Endothelial cell of umbilical vein (primary cell): Measurements from ENCODE around the gene HDAC4. TPM values are rescaled to one million over a fixed set of nuclear protein-coding genes. Genes with fewer than 3 reads are reported as not detected.

Experiments used
- BruUV-seq: library from RNA; stranded (reverse); fragments of 400-500 nt; replicated peaks from 2 replicates; lab custom pipeline; 2021; lab: Mats Ljungman, UMichigan
- CTCF ChIA-PET: fragments of 300-600, 350-600 bp; sonication (Branson Sonifier 250); formaldehyde crosslinking; loops from one replicate; lab custom pipeline; 2021; ENCODE audit warnings: antibody characterized with exemption, inconsistent platforms; lab: Charles Lee
- POLR2A ChIA-PET: fragments of 300-600, 350-600 bp; sonication (Branson Sonifier 250); formaldehyde crosslinking; loops from one replicate; lab custom pipeline; 2021; ENCODE audit warnings: antibody characterized with exemption, inconsistent platforms; lab: Charles Lee
- DNase-seq: peaks from one replicate; pipeline ENCODE4 v3.0.0-alpha.2; 2011; ENCODE audit warnings: low read depth, low spot score
- FAIRE-seq: peaks from 2 replicates; lab custom pipeline; 2011; peaks lifted over from hg19 to GRCh38; lab: Jason Lieb, UNC
- H2AFZ ChIP-seq: 2 replicates; pipeline ENCODE4 v1.6.0; 2012; ENCODE audit warnings: low read depth, low read length, control low read depth, inconsistent platforms
- H3K27ac ChIP-seq: 2 replicates; pipeline ENCODE4 v1.5.1; 2011; ENCODE audit warnings: low read depth, mild to moderate bottlenecking, control low read depth, low read length, moderate library complexity; ENCODE audit not compliant: insufficient read depth
- H3K27me3 ChIP-seq, 2 experiments: 2 replicates each; pipeline versions ENCODE4 v1.6.0 to v1.6.1; 2011; ENCODE audit warnings: low read length in 2 of 2, mixed read lengths in 1 of 2; ENCODE audit not compliant: control insufficient read depth in 2 of 2, insufficient read depth in 2 of 2
- H3K36me3 ChIP-seq, 2 experiments: 2 replicates in 1 of 2; 3 replicates in 1 of 2; pipeline ENCODE4 v1.5.1; 2011; ENCODE audit warnings: low read length in 2 of 2, mild to moderate bottlenecking in 1 of 2, moderate library complexity in 1 of 2; ENCODE audit not compliant: control insufficient read depth in 2 of 2, insufficient read depth in 2 of 2; ENCODE audit errors: extremely low read depth in 1 of 2
- H3K4me1 ChIP-seq: 3 replicates; pipeline ENCODE4 v1.5.1; 2011; ENCODE audit warnings: mild to moderate bottlenecking, low read length; ENCODE audit not compliant: control insufficient read depth, insufficient read depth; ENCODE audit errors: extremely low read depth
- H3K4me2 ChIP-seq: 2 replicates; pipeline ENCODE4 v1.6.1; 2011; ENCODE audit warnings: low read length, control low read depth, mixed read lengths; ENCODE audit not compliant: insufficient read depth
- H3K4me3 ChIP-seq, 3 experiments: fragments of 200-600 bp in 1 of 3; sonication (generic), shearing (Covaris generic) in 1 of 3; replicated peaks in 1 of 3; 2 replicates each; pipeline ENCODE4 v1.5.1; 2011 to 2016; ENCODE audit warnings: control low read depth in 3 of 3, low read length in 3 of 3, mild to moderate bottlenecking in 2 of 3, inconsistent platforms in 1 of 3, low read depth in 1 of 3, moderate library complexity in 1 of 3; ENCODE audit not compliant: insufficient read depth in 1 of 3
- H3K79me2 ChIP-seq: 2 replicates; pipeline ENCODE4 v1.6.0; 2012; ENCODE audit warnings: low read length, inconsistent platforms; ENCODE audit not compliant: control insufficient read depth, insufficient read depth
- H3K9ac ChIP-seq: replicated peaks from 2 replicates; pipeline ENCODE3; 2011; ENCODE audit warnings: low read length, control low read depth; ENCODE audit not compliant: insufficient read depth; ENCODE audit errors: extremely low read depth
- H3K9me1 ChIP-seq: replicated peaks from 3 replicates; pipeline ENCODE4 v1.6.0; 2011; ENCODE audit warnings: mild to moderate bottlenecking, low read length; ENCODE audit not compliant: control insufficient read depth, insufficient read depth; ENCODE audit errors: extremely low read depth
- H3K9me3 ChIP-seq: replicated peaks from 2 replicates; pipeline ENCODE4 v1.5.1; 2012; ENCODE audit warnings: low read length, inconsistent platforms; ENCODE audit not compliant: control insufficient read depth, insufficient read depth
- H4K20me1 ChIP-seq: replicated peaks from 2 replicates; pipeline ENCODE3; 2011; ENCODE audit warnings: mild to moderate bottlenecking, low read length; ENCODE audit not compliant: control insufficient read depth, insufficient read depth; ENCODE audit errors: extremely low read depth
- EZH2 ChIP-seq: IDR thresholded peaks from 2 replicates; pipeline ENCODE4 v1.6.1; 2012; ENCODE audit warnings: borderline replicate concordance, low read depth, mild to moderate bottlenecking, moderate library complexity, low read length, inconsistent platforms; ENCODE audit not compliant: severe bottlenecking
- FOS ChIP-seq: IDR thresholded peaks from 2 replicates; pipeline ENCODE4 v1.6.1; 2011; ENCODE audit warnings: mild to moderate bottlenecking, low read length, moderate library complexity, borderline replicate concordance; ENCODE audit not compliant: insufficient read depth
- GATA2 ChIP-seq: IDR thresholded peaks from 2 replicates; pipeline ENCODE4 v1.7.0; 2011; ENCODE audit warnings: low read depth, mild to moderate bottlenecking, moderate library complexity, mixed read lengths, low read length; ENCODE audit not compliant: insufficient read length, insufficient read depth
- JUN ChIP-seq: IDR thresholded peaks from 2 replicates; pipeline ENCODE4 v1.6.1; 2011; ENCODE audit warnings: borderline replicate concordance, low read depth; ENCODE audit not compliant: insufficient read length, insufficient read depth
- MYC ChIP-seq: IDR thresholded peaks from one replicate; pipeline ENCODE4 v1.6.1; 2011; ENCODE audit warnings: mild to moderate bottlenecking, low read depth, low read length
- POLR2A ChIP-seq: IDR thresholded peaks from 2 replicates; pipeline ENCODE4 v1.6.1; 2012; ENCODE audit warnings: low read depth, mild to moderate bottlenecking, control low read depth, low read length
- POLR2AphosphoS5 ChIP-seq: IDR thresholded peaks from 2 replicates; pipeline ENCODE4 v1.6.1; 2012; ENCODE audit warnings: low read depth, mild to moderate bottlenecking, control low read depth, low read length, moderate library complexity; ENCODE audit not compliant: insufficient read depth
- dilution Hi-C: fragments of 300-500 bp; cut with MboI; formaldehyde crosslinking; loops from one replicate; pipeline ENCODE4 v1.15.0; 2019; ENCODE audit warnings: low sequenced_read_pairs; ENCODE audit not compliant: extremely low pct_ligation_motif_present
- intact Hi-C: fragments of 100-400 bp; cut with micrococcal nuclease; formaldehyde crosslinking; loops from one replicate; pipeline ENCODE4 v1.10.0; 2022
- polyA plus RNA-seq, 4 experiments: library from polyadenylated mRNA; depleted of rRNA in 3 of 4; stranded (reverse) in 3 of 4; unstranded in 1 of 4; fragments of >200 nt; gene quantifications; 2 replicates each; pipeline versions ENCODE4 v1.2.1 to v1.2.3, GENCODE V29; 2011 to 2012; ENCODE audit warnings: missing spikeins in 1 of 4
- total RNA-seq: library from RNA; stranded (reverse); gene quantifications from 2 replicates; pipeline ENCODE4 v1.2.3, GENCODE V29; 2021
- TF ChIP-seq, protein P1 (sequence below), 2 donors: IDR thresholded peaks; 1 replicate in 1 of 2; 2 replicates in 1 of 2; pipeline ENCODE4 v1.5.1; 2011; ENCODE audit warnings: low read length in 2 of 2, mild to moderate bottlenecking in 2 of 2, moderate library complexity in 2 of 2, control low read depth in 1 of 2, inconsistent platforms in 1 of 2, low read depth in 1 of 2; ENCODE audit not compliant: insufficient read depth in 1 of 2; ENCODE audit errors: extremely low read depth in 1 of 2
- TF ChIP-seq, protein P2 (sequence below): IDR thresholded peaks from 2 replicates; pipeline ENCODE4 v1.6.1; 2011; ENCODE audit not compliant: insufficient read depth, insufficient read length

Gene HDAC4
- total and polyA plus RNA-seq, 2 donors (not counting 3 experiments of a cell fraction or from before 2014, with no cell fraction given): 13.4 to 33.0 TPM

DNA sequence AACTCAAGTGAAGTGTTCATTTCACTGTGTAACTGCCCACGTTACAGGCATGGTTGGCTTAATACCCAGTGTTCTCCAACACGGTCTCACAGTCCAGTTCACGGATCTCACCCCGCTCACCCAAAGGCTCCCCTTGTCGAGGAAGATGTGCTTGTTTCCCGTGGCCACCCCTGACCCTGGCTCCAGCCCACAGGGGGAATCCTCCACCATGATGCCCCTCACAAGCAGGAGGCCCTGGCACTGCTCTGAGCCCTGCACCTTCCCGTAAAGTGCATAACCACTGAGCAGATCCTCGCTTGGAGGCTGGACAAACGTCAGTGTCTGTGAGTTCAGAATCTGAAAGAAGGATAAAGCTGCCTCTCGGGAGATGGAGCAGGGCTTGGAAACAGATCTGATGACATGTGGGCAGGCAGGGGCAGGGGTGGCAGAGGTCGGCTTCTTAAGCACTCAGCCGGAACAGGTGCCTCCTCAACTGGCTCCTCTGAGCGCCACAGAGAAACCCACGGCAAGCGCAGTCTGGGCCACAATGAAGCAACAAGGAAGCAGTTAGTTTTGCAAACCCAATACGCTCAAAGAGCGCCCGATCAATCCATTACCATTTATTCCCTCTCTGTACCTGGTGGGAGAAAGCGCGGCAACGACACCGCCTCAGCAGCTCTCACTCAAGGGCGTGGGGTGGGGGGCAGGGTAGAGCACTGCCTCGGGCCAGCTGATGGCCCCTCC lies 17.6 kb downstream of the HDAC4 start:
- dilution Hi-C loops (no loop called here), intact Hi-C loops (loop anchor here (5.0 kb wide), 1 partner anchor 116 kb away; no protein-coding TSS in a partner anchor)
- TF ChIP-seq, protein P1, sequence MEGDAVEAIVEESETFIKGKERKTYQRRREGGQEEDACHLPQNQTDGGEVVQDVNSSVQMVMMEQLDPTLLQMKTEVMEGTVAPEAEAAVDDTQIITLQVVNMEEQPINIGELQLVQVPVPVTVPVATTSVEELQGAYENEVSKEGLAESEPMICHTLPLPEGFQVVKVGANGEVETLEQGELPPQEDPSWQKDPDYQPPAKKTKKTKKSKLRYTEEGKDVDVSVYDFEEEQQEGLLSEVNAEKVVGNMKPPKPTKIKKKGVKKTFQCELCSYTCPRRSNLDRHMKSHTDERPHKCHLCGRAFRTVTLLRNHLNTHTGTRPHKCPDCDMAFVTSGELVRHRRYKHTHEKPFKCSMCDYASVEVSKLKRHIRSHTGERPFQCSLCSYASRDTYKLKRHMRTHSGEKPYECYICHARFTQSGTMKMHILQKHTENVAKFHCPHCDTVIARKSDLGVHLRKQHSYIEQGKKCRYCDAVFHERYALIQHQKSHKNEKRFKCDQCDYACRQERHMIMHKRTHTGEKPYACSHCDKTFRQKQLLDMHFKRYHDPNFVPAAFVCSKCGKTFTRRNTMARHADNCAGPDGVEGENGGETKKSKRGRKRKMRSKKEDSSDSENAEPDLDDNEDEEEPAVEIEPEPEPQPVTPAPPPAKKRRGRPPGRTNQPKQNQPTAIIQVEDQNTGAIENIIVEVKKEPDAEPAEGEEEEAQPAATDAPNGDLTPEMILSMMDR (IDR thresholded peaks at IDR 0.05; ENCODE audit: extremely low read depth in 1 of 2, insufficient read depth in 1 of 2, low read depth in 1 of 2, low read length in 2 of 2): no peak
- TF ChIP-seq POLR2A (no peak), JUN (no peak), EZH2 (no peak), MYC (no peak), POLR2AphosphoS5 (no peak), GATA2 (no peak), FOS (no peak)
- TF ChIP-seq, protein P2, sequence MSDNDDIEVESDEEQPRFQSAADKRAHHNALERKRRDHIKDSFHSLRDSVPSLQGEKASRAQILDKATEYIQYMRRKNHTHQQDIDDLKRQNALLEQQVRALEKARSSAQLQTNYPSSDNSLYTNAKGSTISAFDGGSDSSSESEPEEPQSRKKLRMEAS: no peak
- no peak overlapping the region for H3K4me3 ChIP-seq
- ChIA-PET POLR2A (interaction anchor here (1.1 kb wide), 1 partner anchor 18 kb away, joined by 3 read pairs; the partner anchor contains the start of gene HDAC4), CTCF (no interaction called here)
- peaks cover 0 to 2% of the 10 kb centered on the region in 2 experiments for H3K36me3 ChIP-seq
- H3K27ac ChIP-seq: no peak overlapping the region
- no peaks in the 10 kb centered on the region for H4K20me1 ChIP-seq
- H2AFZ ChIP-seq: no peak overlapping the region
- H3K79me2 ChIP-seq: no peaks in the 10 kb centered on the region
- no peak for FAIRE-seq
- no peaks in the 10 kb centered on the region for H3K9me3 ChIP-seq
- no peak for DNase-seq
- peaks cover 15% of the 10 kb centered on the region for H3K4me1 ChIP-seq
- H3K9ac ChIP-seq: no peak overlapping the region
- H3K9me1 ChIP-seq: no peaks in the 10 kb centered on the region
- no peaks in the 10 kb centered on the region for H3K27me3 ChIP-seq
- H3K4me2 ChIP-seq: no peak overlapping the region
- no TSS peak for BruUV-seq
